Endodermal cell (in vitro differentiated cells): ENCODE results near the gene TMIE. TPM values are rescaled to one million over a fixed set of nuclear protein-coding genes. Genes with fewer than 3 reads are reported as not detected.
"Not testable (repeated sequence)": the region's sequence is repeated elsewhere in the genome, so short reads cannot be mapped to it uniquely, and the experiment has no call there.

Experiments used
- DNase-seq: peaks from one replicate; pipeline ENCODE4 v3.0.0-alpha.2; 2017
- H3K27ac ChIP-seq: 2 replicates; pipeline ENCODE4 v1.5.1; 2013; ENCODE audit warnings: mild to moderate bottlenecking, low read depth, low read length, moderate library complexity
- H3K27me3 ChIP-seq: 2 replicates; pipeline ENCODE4 v1.6.1; 2013; ENCODE audit warnings: mild to moderate bottlenecking, low read length, moderate library complexity; ENCODE audit not compliant: insufficient read depth, control insufficient read depth, poor library complexity, severe bottlenecking
- H3K36me3 ChIP-seq: 2 replicates; pipeline ENCODE4 v1.7.0; 2013; ENCODE audit warnings: mild to moderate bottlenecking, low read length, moderate library complexity; ENCODE audit not compliant: control insufficient read depth, insufficient read depth
- H3K4me1 ChIP-seq: one replicate; pipeline ENCODE4 v1.7.0; 2013; ENCODE audit warnings: low read length; ENCODE audit not compliant: control insufficient read depth, insufficient read depth
- H3K4me3 ChIP-seq: 2 replicates; pipeline ENCODE4 v1.5.1; 2013; ENCODE audit warnings: mild to moderate bottlenecking, low read length, moderate library complexity
- H3K9ac ChIP-seq: 2 replicates; pipeline ENCODE4 v1.6.1; 2013; ENCODE audit warnings: mild to moderate bottlenecking, low read length, moderate library complexity; ENCODE audit not compliant: poor library complexity, severe bottlenecking; ENCODE audit errors: extremely low read depth
- H3K9me3 ChIP-seq: 2 replicates; pipeline ENCODE4 v1.6.1; 2013; ENCODE audit warnings: mild to moderate bottlenecking, low read length, moderate library complexity; ENCODE audit not compliant: control insufficient read depth
- H3K27ac Mint-ChIP-seq: 2 replicates; pipeline ENCODE4 v1.8.0; 2020; ENCODE audit warnings: mixed read lengths
- H3K27me3 Mint-ChIP-seq: 2 replicates; pipeline ENCODE4 v1.8.0; 2021; ENCODE audit warnings: mild to moderate bottlenecking, mixed read lengths; ENCODE audit not compliant: insufficient read depth
- H3K36me3 Mint-ChIP-seq: 2 replicates; pipeline ENCODE4 v1.8.0; 2020; ENCODE audit warnings: low read depth, mixed read lengths
- H3K4me1 Mint-ChIP-seq: 2 replicates; pipeline ENCODE4 v1.8.0; 2020; ENCODE audit warnings: mixed read lengths
- H3K4me3 Mint-ChIP-seq: 2 replicates; pipeline ENCODE4 v1.8.0; 2020; ENCODE audit warnings: mild to moderate bottlenecking, moderate library complexity, mixed read lengths
- H3K9me3 Mint-ChIP-seq: 2 replicates; pipeline ENCODE4 v1.8.0; 2020; ENCODE audit warnings: mild to moderate bottlenecking, mixed read lengths
- CTCF ChIP-seq: fragments of 200-600 bp; sonication (generic); conservative IDR thresholded peaks from 2 replicates; pipeline ENCODE4 v1.5.0; 2021; ENCODE audit warnings: antibody characterized with exemption, mild to moderate bottlenecking
- WGBS, 2 experiments: methylation state at CpG; one replicate each; pipeline versions ENCODE4 v1.1.5 to v1.1.7; 2013; ENCODE audit warnings: missing lambda C conversion rate in 2 of 2, mixed read lengths in 1 of 2; ENCODE audit not compliant: insufficient coverage in 1 of 2, insufficient read length in 1 of 2; 5-methylcytosine and 5-hydroxymethylcytosine counted together
- total RNA-seq, 2 donors: library from RNA; stranded (reverse); fragmentation: NEBNext Ultra II Directional in 1 of 2; extraction: Animal tissue kit (Norgen Biotek cat#: 25700) in 1 of 2; gene quantifications; 2 replicates in 1 of 2; 3 replicates in 1 of 2; pipeline ENCODE4 v1.2.1, GENCODE V29; 2021

The TMIE gene
- total RNA-seq, 2 donors from 2014 or later, result 1.0 to 1.1 TPM

DNA sequence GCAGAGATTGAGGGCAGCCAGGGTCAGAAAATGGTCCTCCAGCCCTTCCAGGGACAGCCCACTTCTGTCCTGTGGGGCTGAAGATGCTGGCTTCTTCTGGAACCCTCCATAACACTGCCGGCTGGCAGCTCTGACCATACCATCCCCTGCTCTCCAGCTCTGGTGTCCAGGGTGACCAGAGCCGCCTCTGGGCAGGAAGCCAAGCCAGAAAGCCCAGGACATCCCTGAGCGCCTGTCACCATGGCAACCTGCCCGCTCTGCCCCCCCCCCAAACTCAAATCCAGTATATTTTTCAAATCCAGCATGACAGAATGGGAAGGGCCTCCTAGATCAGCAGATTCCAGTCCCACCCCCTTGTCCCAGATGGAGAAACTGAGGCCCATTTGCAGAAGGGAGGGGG is 420 bp upstream of the TMIE start:
- Histone ChIP-seq H3K4me3 (no peak overlapping the region), H3K9me3 (no peaks in the 10 kb centered on the region), H3K9ac (no peak overlapping the region), H3K27ac (no peak overlapping the region), H3K4me1 (no peaks in the 10 kb centered on the region), H3K27me3 (peaks cover 23% of the 10 kb centered on the region), H3K36me3 (no peaks in the 10 kb centered on the region)
- H3K36me3 Mint-ChIP-seq, result no peaks in the 10 kb centered on the region
- peaks cover 29% of the 10 kb centered on the region for H3K27me3 Mint-ChIP-seq
- 83 to 100% methylated on average over 1 to 4 of the region's 4 CpGs for WGBS, 2 experiments
- DNase-seq, result no peak
- H3K27ac Mint-ChIP-seq, result no peak overlapping the region
- peaks cover 2% of the 10 kb centered on the region for H3K4me1 Mint-ChIP-seq
- no peak overlapping the region for H3K4me3 Mint-ChIP-seq
- no peak for TF ChIP-seq CTCF
- H3K9me3 Mint-ChIP-seq, result no peaks in the 10 kb centered on the region

GRCh38 chr3:46702246-46703012 is 1.2 kb downstream of the TMIE start:
- peaks cover 23% of the 10 kb centered on the region for H3K27me3 ChIP-seq
- Mint-ChIP-seq H3K9me3 (no peaks in the 10 kb centered on the region), H3K27me3 (peaks cover 27% of the 10 kb centered on the region), H3K4me3 (no peak overlapping the region), H3K27ac (no peak overlapping the region), H3K36me3 (no peaks in the 10 kb centered on the region), H3K4me1 (peaks cover 2% of the 10 kb centered on the region)
- no peak overlapping the region for H3K4me3 ChIP-seq
- WGBS, 2 experiments, result 83 to 90% methylated on average over 2 to 4 of the region's 4 CpGs
- H3K9ac ChIP-seq, result no peak overlapping the region
- DNase-seq, result no peak
- H3K9me3 ChIP-seq, result no peaks in the 10 kb centered on the region
- H3K36me3 ChIP-seq, result no peaks in the 10 kb centered on the region
- H3K4me1 ChIP-seq, result no peaks in the 10 kb centered on the region
- no peak overlapping the region for H3K27ac ChIP-seq
- TF ChIP-seq CTCF, result no peak

- H3K9me3 Mint-ChIP-seq, result no peaks in the 10 kb centered on the region
- no peaks in the 10 kb centered on the region for H3K36me3 ChIP-seq
- peaks cover 2% of the 10 kb centered on the region for H3K4me1 Mint-ChIP-seq
- 93 to 94% methylated on average over 3 to 4 of the region's 4 CpGs for WGBS, 2 experiments
- H3K9ac ChIP-seq, result no peak overlapping the region
- no peaks in the 10 kb centered on the region for H3K36me3 Mint-ChIP-seq
- H3K4me3 Mint-ChIP-seq, result no peak overlapping the region
- H3K27me3 ChIP-seq, result peaks cover 23% of the 10 kb centered on the region
- DNase-seq, result no peak
- no peak overlapping the region for H3K27ac ChIP-seq
- H3K27ac Mint-ChIP-seq, result no peak overlapping the region
- H3K4me1 ChIP-seq, result no peaks in the 10 kb centered on the region
- H3K4me3 ChIP-seq, result no peak overlapping the region
- H3K27me3 Mint-ChIP-seq, result peaks cover 27% of the 10 kb centered on the region
- no peak for TF ChIP-seq CTCF
- H3K9me3 ChIP-seq, result no peaks in the 10 kb centered on the region
Measured at GRCh38 chr3:46703013-46703520, 1.9 kb downstream of the TMIE start.

DNA sequence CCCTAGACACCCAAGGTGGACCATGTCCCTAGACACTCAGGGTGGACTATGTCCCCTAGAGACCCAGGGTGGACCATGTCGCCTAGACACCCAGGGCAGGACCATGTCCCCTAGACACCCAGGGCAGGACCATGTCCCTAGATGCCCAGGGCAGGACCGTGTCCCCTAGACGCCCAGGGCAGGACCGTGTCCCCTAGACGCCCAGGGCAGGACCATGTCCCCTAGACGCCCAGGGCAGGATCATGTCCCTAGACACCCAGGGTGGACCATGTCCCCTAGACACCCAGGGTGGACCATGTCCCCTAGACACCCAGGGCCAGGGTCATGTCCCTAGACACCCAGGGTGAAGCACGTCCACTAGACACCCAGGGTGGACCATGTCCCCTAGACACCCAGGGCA is 3.2 kb downstream of the TMIE start:
- not testable (repeated sequence) for H3K36me3 Mint-ChIP-seq, H3K36me3 ChIP-seq, H3K4me1 ChIP-seq, H3K4me3 ChIP-seq, H3K9me3 ChIP-seq, H3K9ac ChIP-seq, DNase-seq, H3K27ac Mint-ChIP-seq, H3K4me3 Mint-ChIP-seq, H3K4me1 Mint-ChIP-seq, H3K9me3 Mint-ChIP-seq, H3K27ac ChIP-seq
- peaks cover 23% of the 10 kb centered on the region for H3K27me3 ChIP-seq
- WGBS, 2 experiments, result 51 to 54% methylated on average over 7 of the region's 7 CpGs
- H3K27me3 Mint-ChIP-seq, result peaks cover 27% of the 10 kb centered on the region
